PFSK-1 (cell line): ENCODE data around the gene INSIG1.

Experiments
- FOXP2 ChIP-seq: optimal IDR thresholded peaks from 2 replicates; pipeline ENCODE3; 2011; ENCODE audit warnings: borderline replicate concordance, control low read depth, inconsistent platforms; ENCODE audit not compliant: insufficient read depth; ENCODE audit errors: extremely low read length, extremely low read depth
- POLR2AphosphoS5 ChIP-seq: IDR thresholded peaks from 2 replicates; pipeline ENCODE4 v1.6.1; 2012; ENCODE audit warnings: low read depth, mild to moderate bottlenecking, control low read depth, low read length, moderate library complexity
- REST ChIP-seq, 2 experiments: IDR thresholded peaks; 2 replicates each; pipeline versions ENCODE4 v1.6.1 to v1.8.0; 2011 to 2012; ENCODE audit warnings: low read depth in 2 of 2, low read length in 2 of 2, control low read depth in 1 of 2, inconsistent platforms in 1 of 2, mild to moderate bottlenecking in 1 of 2, moderate library complexity in 1 of 2; ENCODE audit not compliant: insufficient read depth in 1 of 2
- SIN3A ChIP-seq: IDR thresholded peaks from 2 replicates; pipeline ENCODE4 v1.6.1; 2012; ENCODE audit warnings: mild to moderate bottlenecking, low read length, moderate library complexity, borderline replicate concordance; ENCODE audit not compliant: insufficient read depth
- TAF1 ChIP-seq: IDR thresholded peaks from 2 replicates; pipeline ENCODE4 v1.6.1; 2012; ENCODE audit warnings: low read length, control low read depth, borderline replicate concordance; ENCODE audit not compliant: insufficient read depth

- TF ChIP-seq REST (IDR thresholded peaks at IDR 0.05; ENCODE audit: insufficient read depth in 1 of 2, low read depth in 2 of 2, low read length in 2 of 2) (no peak), TAF1 (no peak), POLR2AphosphoS5 (no peak), SIN3A (no peak), FOXP2 (no peak)
These were observed 22.9 kb upstream of the INSIG1 start for GRCh38 chr7:155274633-155275355.
